ENCODE results near the gene MSMB. TPM values are rescaled to one million over a fixed set of nuclear protein-coding genes. Genes with fewer than 3 reads are reported as not detected.

The MSMB gene
- polyA plus RNA-seq, 1 of the 3 experiments (the other 2 are of a cell fraction), result not detected

GRCh38 chr10:46020344-46020657 is 25.8 kb downstream of the MSMB start (continued):
- TF ChIP-seq PBX3 (IDR thresholded peaks at IDR 0.05) (no peak), POLR2AphosphoS5 (IDR thresholded peaks at IDR 0.05; ENCODE audit: low read depth, low read length) (no peak), MAX (IDR thresholded peaks at IDR 0.05; ENCODE audit: low read depth) (no peak), NFIC (IDR thresholded peaks at IDR 0.05; ENCODE audit: borderline replicate concordance) (no peak)

GRCh38 chr10:46019569-46020343 is 26.3 kb downstream of the MSMB start:
- Histone ChIP-seq H3K9me2 (no peaks in the 10 kb centered on the region), H2AFZ (ENCODE audit: low read depth) (no peak overlapping the region), H3K4me3 (ENCODE audit: low read depth in 2 of 2, low read length in 1 of 2) (no peak overlapping the region), H3K4me2 (0 out of 2 replicates have a peak overlapping the region, but pooled peaks have one; percentile 11), H4K20me1 (ENCODE audit: insufficient read depth) (peaks cover 30% of the 10 kb centered on the region), H3K4me1 (ENCODE audit: control insufficient read depth in 1 of 2, insufficient read depth in 2 of 2, low read depth in 1 of 2, low read length in 1 of 2) (peaks cover 8 to 22% of the 10 kb centered on the region in 2 experiments), H3F3A (replicated peaks; ENCODE audit: insufficient read depth) (peaks cover 14% of the 10 kb centered on the region), H3K27ac (ENCODE audit: low read depth in 2 of 2, low read length in 1 of 2) (no peak overlapping the region), H3K9ac (no peak overlapping the region), H3K9me3 (no peaks in the 10 kb centered on the region), H3K27me3 (ENCODE audit: insufficient read depth) (no peaks in the 10 kb centered on the region), H3K36me3 (replicated peaks in 1 of 2; ENCODE audit: control insufficient read depth in 1 of 2, insufficient read depth in 2 of 2, low read length in 1 of 2) (peaks cover 18 to 21% of the 10 kb centered on the region in 2 experiments), H3K79me2 (ENCODE audit: insufficient read depth) (peaks cover 93% of the 10 kb centered on the region)
- CTCF ChIA-PET, result interaction anchor here (0.6 to 4.1 kb wide), 5 partner anchors 9 to 772 kb away, joined by 3 to 24 read pairs (median 3); partner anchors contain the start of gene NCOA4
- no peak for DNase-seq
- POLR2A ChIA-PET, result no interaction called here
- WGBS (ENCODE audit: low lambda C conversion rate), result 84% methylated on average over 7 of the region's 7 CpGs
- no peak for TF ChIP-seq RXRA (IDR thresholded peaks at IDR 0.05; ENCODE audit: borderline replicate concordance, low read depth)
- TF ChIP-seq EZH2phosphoT487 (IDR thresholded peaks at IDR 0.05; ENCODE audit: borderline replicate concordance, low read depth), result no peak
- no peak for TF ChIP-seq GATA2 (CRISPR knock-in tag; IDR thresholded peaks at IDR 0.05)
- no peak for TF ChIP-seq TEAD4 (IDR thresholded peaks at IDR 0.05; ENCODE audit: borderline replicate concordance, insufficient read depth)

GRCh38 chr10:46019177-46019528 is 26.9 kb downstream of the MSMB start:
- peak overlapping the region in 1 of 2 experiments; percentile 5; a peak in 1 of 4 replicates for H3K27ac ChIP-seq (ENCODE audit: low read depth in 2 of 2, low read length in 1 of 2)
- peaks cover 30% of the 10 kb centered on the region for H4K20me1 ChIP-seq (ENCODE audit: insufficient read depth)
- 91% methylated on average over 3 of the region's 3 CpGs for WGBS (ENCODE audit: low lambda C conversion rate)
- DNase-seq, result no peak
- no peak overlapping the region for H3K9ac ChIP-seq
- TF ChIP-seq USF2 (IDR thresholded peaks at IDR 0.05; ENCODE audit: borderline replicate concordance, low read depth, low read length), result no peak
- ChIA-PET CTCF (interaction anchor here (0.6 to 4.1 kb wide), 5 partner anchors 10 to 771 kb away, joined by 3 to 24 read pairs (median 3); partner anchors contain the start of gene NCOA4), POLR2A (no interaction called here)
- peaks cover 8 to 22% of the 10 kb centered on the region in 2 experiments for H3K4me1 ChIP-seq (ENCODE audit: control insufficient read depth in 1 of 2, insufficient read depth in 2 of 2, low read depth in 1 of 2, low read length in 1 of 2)
- peaks cover 93% of the 10 kb centered on the region for H3K79me2 ChIP-seq (ENCODE audit: insufficient read depth)
- H3K9me2 ChIP-seq, result no peaks in the 10 kb centered on the region
- H3F3A ChIP-seq (replicated peaks; ENCODE audit: insufficient read depth), result peaks cover 16% of the 10 kb centered on the region
- H2AFZ ChIP-seq (ENCODE audit: low read depth), result no peak overlapping the region
- no peak overlapping the region for H3K4me3 ChIP-seq (ENCODE audit: low read depth in 2 of 2, low read length in 1 of 2)
- no peaks in the 10 kb centered on the region for H3K9me3 ChIP-seq
- 0 out of 2 replicates have a peak overlapping the region, but pooled peaks have one; percentile 11 for H3K4me2 ChIP-seq
- H3K36me3 ChIP-seq (replicated peaks in 1 of 2; ENCODE audit: control insufficient read depth in 1 of 2, insufficient read depth in 2 of 2, low read length in 1 of 2), result peaks cover 22 to 27% of the 10 kb centered on the region in 2 experiments
- H3K27me3 ChIP-seq (ENCODE audit: insufficient read depth), result no peaks in the 10 kb centered on the region
